GM18867 (cell line): ENCODE data around the gene CEACAM16.
A peak's percentile ranks its signal among the peaks of the same experiment; 100 is the strongest.
"Not testable (repeated sequence)": the region's sequence is repeated elsewhere in the genome, so short reads cannot be mapped to it uniquely, and the experiment has no call there.

Experiments
- ATAC-seq: cut with Tn5 transposase; IDR thresholded peaks from one replicate; pipeline ENCODE4 v1.9.1; 2021; ENCODE audit warnings: mild to moderate bottlenecking, moderate library complexity; ENCODE audit not compliant: unreplicated experiment

Gene CEACAM16

DNA sequence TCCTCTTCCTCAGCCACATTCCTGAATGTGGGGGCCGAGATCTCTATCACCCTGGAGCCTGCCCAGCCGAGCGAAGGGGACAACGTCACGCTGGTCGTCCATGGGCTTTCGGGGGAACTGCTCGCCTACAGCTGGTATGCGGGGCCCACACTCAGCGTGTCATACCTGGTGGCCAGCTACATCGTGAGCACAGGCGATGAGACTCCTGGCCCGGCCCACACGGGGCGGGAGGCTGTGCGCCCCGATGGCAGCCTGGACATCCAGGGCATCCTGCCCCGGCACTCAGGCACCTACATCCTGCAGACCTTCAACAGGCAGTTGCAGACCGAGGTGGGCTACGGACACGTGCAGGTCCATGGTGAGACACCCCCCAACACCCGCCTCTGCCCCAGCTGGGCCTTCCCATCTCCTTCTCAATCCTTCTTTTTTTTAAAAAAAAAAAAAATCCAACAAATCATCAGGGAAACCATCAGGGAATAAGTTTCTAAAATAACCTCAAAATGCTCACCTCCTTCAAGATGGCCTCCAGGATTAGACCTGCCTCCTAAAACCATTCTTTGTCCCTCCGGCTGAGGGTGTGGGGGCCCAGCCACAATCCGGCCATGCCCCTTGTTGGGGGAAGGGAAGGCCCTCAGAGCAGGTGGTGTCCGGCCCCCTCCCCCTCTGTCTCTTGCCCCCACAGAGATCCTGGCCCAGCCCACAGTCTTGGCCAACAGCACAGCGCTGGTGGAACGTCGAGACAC is 4.6 kb downstream of the CEACAM16 start:
- ATAC-seq = no peak

DNA sequence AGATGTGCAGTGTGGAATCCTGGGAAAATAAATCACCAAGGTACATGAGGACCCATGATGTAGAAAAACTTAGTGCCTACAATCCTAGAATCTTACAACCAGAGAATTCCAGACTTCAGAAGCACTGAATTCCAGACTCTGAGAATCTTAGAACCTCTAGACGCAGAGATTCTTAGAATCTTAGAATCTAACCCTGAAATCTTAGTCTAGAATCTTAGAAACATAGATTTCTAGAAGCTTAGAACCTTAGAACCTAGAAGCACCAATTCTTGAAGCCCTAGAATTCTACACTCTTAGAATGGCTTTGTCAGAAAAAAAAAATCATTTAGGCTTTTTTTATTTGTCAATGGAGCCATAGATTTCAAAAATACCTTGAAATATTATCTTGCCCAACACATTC is 6.0 kb downstream of the CEACAM16 start:
- no peak for ATAC-seq

DNA sequence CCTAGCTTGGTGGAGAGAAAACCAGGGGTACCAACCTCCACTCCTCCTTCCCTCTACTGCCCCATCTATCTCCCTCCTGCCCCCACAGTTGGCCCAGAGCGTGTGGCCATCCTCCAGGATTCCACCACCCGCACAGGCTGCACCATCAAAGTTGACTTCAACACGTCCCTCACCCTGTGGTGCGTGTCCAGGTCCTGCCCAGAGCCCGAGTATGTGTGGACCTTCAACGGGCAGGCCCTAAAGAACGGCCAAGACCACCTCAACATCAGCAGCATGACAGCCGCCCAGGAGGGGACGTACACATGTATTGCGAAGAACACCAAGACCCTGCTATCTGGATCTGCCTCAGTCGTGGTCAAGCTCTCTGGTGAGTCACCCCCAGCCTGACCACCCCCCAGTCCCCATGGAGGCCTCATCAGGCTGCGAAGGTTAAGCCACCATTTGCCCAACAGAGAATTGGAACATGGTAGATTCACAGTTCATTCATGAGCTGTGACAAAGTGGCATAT is 6.6 kb downstream of the CEACAM16 start:
- no peak for ATAC-seq

DNA sequence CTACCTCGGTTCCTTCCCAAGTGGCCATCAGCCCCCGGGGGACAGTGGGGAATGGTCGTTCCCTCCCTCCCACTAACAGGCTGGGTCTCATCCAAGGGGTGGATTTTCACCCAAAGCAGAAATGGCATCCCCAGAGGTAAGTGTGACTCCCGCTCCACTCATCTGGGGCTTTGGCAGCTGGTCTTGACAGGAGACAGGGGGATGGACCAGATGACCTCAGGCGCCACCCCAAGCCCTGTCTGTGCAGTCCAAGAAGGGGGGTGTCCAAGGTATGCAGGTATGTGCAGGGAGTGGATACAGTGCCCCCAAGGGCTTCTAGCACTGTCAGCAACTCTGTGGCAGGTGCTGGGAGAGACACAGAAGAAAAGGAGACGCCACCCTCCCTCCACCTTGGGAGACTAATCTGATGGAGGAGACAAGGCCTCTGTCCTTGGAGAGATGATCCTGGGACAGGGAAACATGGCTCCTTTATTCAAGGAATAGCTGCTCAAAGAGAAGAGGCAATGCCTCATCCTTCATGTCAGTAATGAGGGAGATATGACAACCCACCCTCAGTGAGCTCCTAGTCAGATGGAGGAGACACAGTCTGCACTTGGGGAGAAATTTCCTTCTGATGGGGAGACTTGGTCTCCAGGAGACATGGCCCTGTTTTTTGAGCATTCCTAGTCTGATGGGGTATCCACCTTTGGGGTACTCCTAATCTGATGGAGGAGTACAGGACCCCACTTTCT is 7.7 kb downstream of the CEACAM16 start:
- ATAC-seq = no peak

DNA sequence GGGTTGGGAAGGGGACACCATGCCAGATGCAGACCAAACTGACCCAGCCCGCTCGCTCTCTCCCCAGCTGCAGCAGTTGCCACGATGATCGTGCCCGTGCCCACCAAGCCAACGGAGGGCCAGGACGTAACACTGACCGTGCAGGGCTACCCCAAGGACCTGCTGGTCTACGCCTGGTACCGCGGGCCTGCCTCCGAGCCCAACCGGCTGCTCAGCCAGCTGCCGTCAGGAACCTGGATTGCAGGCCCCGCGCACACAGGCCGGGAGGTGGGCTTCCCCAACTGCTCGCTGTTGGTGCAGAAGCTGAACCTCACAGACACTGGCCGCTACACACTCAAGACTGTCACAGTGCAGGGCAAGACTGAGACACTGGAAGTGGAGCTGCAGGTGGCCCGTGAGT is 8.8 kb downstream of the CEACAM16 start:
- no peak for ATAC-seq

DNA sequence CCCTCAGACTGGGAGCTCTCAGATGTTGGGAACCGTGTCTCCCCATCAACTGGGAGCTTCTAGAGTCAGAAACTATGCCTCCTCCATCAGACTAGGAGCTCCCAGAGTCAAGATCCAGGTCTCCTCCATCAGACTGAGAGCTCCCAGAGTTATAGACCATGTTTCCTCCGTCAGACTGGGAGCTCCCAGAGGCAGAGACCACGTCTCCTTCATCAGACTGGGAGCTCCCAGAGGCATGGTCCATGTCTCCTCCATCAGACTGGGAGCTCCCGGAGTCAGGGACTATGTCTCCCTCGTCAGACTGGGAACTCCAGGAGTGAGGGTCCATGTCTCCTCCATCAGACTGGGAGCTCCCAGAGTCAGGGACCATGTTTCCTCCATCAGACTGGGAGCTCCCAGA is 10.0 kb downstream of the CEACAM16 start:
- ATAC-seq = no peak

DNA sequence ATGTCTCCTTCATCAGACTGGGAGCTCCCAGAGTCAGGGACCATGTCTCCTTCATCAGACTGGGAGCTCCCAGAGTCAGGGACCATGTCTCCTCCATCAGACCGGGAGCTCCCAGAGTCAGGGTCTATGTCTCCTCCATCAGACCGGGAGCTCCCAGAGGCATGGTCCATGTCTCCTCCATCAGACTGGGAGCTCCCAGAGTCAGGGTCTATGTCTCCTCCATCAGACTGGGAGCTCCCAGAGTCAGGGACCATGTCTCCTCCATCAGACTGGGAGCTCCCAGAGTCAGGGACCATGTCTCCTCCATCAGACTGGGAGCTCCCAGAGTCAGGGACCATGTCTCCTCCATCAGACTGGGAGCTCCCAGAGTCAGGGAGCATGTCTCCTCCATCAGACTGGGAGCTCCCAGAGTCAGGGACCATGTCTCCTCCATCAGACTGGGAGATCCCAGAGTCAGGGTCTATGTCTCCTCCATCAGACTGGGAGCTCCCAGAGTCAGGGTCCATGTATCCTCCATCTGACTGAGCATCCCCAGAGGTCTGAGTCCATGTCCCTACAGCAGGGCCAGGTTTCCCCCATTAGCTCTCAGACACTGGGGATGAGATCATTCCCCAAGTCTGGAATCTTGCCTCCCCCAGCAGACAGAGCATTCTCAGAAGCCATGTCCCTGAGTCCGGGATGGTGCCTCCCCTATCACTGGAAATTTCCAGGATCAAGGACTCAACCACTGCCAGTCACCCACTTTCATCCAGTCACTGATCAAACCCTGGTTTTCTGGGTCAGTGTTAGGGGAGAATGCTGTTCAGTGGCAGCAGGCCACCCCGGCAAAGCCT is 10.7 kb downstream of the CEACAM16 start:
- not testable (repeated sequence) for ATAC-seq

DNA sequence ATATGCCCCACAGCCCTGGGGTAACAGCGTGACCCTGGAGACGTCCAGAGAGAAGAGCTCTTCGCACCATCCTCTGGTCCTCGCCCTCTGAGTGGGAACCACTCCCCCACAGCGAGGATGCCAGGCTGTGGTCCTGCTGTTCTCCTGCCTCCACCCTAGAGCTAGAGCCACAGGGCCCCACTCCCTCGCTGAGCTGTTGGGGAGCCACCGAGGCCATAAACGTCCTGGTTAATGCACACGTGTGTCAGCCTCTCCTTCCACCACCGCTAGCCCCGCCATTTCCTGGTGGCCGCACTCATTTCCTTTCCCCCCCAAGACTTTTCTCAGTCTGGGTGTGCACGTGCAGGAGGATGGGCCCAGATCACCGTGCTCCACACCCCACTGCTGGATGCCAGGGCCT is 11.5 kb downstream of the CEACAM16 start:
- no peak for ATAC-seq

DNA sequence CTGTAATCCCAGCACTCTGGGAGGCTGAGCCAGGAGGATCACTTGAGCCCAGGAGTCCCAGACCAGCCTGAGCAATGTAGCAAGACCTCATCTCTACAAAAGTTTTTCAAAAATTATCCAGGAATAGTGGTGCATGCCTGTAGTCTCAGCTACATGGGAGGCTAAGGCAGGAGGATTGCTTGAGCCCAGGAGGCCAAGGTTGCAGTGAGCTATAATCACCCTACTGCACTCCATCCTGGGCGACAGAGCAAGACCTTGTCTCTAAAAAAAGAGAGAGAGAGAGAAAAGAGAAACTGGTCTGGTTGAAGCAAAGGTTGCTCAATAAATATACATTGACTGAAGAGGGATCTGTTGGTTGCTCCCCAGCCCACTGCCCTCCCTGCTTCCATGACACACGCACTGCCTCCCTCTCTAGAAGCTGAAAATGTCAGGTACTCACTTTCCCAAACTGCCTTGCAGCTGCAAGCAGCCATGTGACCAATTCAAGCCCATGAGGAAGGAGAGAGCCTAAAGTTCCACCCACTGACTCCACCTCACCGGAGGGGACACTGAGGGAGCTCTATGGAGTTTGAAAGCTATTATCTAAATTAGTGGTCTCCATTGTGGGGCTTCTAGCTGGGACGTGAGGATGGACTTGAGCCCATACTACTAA is 14.0 kb downstream of the CEACAM16 start:
- ATAC-seq = no peak

DNA sequence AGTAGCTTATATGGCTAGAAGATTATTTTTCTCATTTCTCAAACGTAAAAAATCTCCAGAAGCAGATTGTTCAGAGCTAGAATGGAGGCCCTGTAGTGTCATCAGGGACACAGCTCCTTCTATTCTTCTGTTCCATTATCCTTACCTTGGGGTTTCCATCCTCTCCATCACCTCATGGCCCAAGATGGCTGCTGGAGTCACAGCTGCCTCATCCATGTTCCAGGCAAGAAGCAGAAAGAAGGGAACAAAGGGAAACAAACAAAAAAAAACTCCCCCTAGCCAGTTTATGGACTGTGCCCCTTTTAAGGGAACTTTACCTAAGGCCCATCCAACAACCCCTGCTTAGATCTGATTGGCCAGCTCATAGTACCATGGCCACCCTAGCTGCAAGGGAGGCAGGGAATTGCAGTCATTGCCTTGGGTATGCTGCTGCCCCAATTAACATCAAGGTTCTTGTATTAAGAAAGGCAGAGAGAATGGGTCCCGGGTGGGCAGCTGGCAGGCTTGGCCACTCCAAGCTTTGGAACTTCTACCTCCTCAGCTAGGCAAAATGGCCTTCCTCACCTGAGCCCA is 15.7 kb downstream of the CEACAM16 start:
- ATAC-seq = no peak

DNA sequence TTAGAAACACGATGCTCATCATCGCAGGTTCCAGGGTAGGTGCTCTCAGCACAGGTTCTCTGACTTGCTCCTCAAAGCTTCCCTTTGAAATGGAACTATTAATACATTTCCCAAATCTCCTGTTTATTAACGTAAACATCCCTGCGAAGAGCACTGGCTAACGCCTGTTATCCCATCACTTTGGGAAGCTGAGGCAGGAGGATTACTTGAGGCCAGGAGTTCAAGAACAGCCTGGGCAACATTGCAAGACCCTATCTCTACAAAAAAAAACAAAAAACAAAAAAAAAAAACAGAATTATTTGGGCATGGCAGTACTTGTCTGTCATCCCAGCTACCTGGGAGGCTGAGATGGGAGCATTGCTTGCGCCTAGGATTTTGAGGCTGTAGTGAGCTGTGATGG is 18.7 kb downstream of the CEACAM16 start:
- ATAC-seq = no peak

DNA sequence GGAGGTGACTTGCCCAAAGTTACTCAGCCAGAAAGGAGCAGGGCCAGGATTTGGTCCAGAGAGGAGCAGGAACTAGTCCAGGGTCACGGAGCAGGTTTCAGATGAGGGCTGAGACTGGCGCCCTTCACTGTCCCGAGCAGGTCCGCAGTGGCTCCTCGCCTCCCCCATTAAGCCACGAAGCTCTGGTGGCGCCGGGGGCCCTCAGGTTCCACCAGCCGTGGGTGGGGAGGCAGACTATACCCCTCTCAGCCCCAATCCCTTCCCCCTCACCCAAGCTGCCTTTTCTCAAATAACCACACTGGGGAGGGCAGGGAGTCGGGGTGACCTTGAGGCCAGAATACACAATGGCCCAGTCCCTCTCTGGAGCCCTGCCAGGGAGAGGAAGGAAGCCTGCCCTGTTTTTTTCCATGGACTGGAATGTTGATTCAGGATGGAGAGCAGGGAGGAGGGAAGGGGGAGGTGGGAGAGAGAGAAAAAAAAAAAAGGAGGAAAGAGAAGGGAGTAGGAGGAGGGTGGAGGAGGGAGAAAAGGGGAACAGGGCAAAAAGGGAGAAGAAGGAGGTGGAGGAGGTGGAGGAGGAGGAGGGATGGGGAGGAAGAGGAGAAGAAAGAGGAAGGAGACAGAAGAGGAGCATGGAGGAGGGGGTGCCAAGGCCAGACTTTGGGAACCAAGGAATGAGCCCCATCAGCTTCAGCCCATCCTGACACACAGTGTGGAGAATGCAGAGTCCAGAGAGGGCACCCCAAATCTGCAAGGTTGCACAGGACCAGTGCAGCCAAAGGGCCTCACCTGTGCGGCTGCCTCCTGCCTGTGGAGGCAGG is 19.7 kb downstream of the CEACAM16 start:
- no peak for ATAC-seq

DNA sequence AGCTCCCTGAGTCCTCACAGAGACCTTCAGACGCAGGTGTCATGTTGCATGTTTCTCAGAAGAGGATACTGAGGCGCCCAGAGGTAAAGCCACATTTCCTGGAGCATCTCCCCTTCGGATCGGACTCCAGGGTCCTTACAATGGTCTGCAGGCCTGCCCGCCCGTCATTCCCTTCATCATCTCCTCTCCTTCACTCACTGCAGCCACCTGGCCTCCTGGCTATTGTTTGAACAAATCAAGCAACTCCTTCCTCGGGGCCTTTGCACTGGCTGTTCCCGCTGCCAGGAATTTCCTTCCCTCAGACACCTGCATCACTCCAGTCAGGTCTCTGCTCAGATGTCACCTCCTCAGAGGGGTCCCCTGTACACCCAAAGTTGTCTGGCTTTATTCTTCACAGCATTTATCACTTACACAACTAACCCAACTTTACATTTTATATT is 20.3 kb downstream of the CEACAM16 start:
- ATAC-seq = no peak

DNA sequence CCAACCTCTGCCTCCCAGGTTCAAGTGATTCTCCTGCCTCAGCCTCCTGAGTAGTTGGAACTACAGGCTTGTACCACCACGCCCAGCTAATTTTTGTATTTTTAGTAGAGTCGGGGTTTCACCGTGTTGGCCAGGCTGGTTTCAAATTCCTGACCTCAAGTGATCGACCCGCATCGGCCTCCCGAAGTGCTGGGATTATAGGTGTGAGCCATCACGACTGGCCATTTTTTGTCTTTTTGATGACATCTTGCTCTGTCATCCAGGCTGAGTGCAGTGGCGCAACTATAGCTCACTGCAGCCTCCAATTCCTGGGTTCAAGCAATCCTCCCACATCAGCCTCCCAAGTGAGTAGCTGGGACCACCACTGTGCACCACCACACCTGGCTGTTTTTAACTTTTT is 21.4 kb downstream of the CEACAM16 start:
- ATAC-seq = not testable (repeated sequence)

DNA sequence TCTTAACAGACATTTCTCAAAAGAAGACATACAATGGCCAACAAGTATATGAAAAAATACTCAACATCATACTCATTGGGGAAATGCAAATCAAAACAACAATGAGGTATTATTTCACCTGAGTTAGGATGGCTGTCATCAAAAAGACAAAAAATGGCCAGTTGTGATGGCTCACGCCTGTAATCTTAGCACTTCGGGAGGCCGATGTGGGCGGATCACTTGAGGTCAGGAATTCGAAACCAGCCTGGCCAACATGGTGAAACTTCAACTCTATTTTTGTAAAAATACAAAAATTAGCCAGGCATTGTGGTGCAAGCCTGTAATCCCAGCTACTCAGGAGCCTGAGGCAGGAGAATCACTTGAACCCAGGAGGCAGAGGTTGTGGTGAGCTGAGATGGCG is 22.0 kb downstream of the CEACAM16 start:
- no peak for ATAC-seq

DNA sequence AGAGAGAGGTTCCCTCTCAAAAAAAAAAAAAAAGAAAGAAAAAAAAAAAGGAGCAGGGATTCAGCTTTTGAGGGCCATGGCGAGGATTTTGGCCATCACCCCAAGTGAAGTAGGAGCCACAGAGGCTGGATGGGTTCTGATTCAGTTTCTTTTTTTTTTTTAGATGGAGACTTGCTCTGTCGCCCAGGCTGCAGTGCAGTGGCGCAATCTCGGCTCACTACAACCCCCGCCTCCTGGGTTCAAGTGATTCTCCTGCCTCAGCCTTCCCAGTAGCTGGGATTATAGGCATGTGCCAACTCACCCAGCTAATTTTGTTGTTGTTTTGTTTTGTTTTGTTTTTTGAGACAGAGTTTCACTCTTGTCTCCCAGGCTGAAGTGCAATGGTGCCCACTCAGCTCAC is 22.4 kb downstream of the CEACAM16 start:
- not testable (repeated sequence) for ATAC-seq

DNA sequence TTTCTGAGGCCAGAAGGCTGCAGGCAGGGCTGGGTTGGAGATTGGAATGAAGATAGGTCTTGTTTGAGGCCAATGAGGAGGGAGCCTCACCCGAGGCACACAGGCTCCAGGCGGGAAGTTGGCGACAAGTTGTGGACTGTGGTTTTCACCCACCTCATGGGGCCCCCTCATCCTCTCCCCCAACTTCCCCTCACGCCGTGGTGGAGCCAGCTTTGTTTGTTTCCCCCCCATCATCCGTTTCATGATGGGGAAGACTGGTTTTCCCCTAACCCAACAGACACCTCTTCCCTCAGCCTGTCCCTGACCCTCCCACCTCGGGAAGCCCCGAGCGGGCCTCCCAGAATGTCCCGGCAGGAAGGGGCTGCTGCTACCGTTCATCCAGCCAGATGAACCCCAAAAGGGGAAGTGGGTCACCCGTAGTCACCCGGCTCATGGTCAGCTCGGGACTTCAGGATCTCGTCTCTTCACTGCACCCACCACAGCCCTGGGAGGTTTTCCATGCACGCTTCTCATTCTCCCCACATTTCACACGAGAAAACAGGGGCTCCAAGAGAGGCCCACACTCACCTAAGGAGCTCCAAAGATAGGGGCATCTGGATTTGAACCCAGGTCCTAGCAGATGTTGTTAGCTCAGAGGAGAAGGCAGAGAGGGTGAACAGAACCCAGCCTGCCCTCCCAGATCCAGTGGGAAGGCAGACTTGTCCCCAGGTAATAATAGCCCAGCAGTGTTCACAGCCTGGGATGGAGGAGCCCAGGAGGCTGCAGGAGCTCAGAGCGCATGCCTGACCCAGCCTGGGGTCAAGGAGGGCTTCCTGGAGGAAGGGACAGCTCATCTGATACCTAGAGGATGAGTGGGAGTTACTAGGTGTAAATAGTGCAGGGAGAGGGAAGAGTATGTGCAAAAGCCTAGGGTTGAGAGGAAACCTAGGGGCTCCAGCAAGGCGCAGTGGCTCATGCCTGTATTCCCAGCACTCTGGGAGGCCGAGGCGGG is 23.5 kb downstream of the CEACAM16 start:
- ATAC-seq = no peak

DNA sequence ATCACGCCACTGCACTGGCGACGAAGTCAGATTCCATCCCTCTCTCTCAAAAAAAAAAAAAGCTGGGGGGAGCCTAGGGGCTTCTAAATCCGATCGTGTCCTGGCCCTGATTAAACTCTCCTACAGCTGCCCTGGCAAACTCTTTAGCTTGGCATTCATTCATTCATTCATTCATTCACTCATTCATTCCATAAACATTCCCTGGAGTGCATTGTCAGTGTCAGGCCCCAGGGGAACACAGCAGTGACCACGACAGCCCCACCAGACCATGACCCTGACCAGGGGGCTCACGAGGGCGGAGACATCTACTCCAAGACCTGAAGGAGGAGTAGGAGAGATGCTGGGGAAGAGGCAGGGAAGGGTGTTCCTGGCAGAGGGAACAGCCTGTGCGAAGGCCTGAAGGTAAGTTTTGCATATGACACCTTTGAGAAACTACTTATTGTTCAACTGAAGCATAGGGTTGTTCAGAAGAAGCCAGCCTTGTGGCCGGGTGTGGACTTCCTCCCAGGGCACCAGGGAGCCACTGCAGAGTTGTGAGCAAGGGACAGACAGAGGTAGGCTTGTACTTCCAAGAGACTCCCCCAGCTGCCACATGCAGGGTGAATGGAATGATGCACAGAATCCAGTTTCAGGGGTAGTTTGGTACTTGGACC is 24.5 kb downstream of the CEACAM16 start:
- peak; percentile 31 for ATAC-seq
